WI38 (cell line): Measurements from ENCODE around the gene POLR1D.

Experiments
- H3K4me3 ChIP-seq: 2 replicates; pipeline ENCODE4 v1.5.1; 2011; ENCODE audit warnings: low read depth, mild to moderate bottlenecking, control low read depth, low read length
- TF ChIP-seq, protein P1 (sequence below): IDR thresholded peaks from 2 replicates; pipeline ENCODE4 v1.5.1; 2012; ENCODE audit warnings: low read depth, mild to moderate bottlenecking, control low read depth, low read length

The POLR1D gene

DNA sequence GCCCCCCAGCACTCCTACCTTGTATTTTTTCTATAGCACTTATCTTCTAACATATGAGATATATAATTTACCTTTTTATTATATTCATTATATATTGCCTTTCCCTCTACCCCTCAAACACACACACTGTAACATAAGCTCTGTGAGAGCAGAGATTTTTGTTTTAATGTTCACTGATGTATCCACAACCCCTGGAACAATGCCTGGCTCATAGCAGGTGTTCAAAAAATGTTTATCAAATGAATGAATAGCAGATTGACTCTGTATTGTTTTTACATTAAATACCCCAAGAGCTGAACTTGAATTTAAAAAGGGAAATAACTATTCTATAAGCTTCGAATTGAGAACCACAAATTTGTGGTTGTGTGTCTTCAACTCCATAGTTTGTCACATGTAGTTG, 11.0 kb downstream of the POLR1D start:
- H3K4me3 ChIP-seq, result no peak overlapping the region
- TF ChIP-seq, protein P1, sequence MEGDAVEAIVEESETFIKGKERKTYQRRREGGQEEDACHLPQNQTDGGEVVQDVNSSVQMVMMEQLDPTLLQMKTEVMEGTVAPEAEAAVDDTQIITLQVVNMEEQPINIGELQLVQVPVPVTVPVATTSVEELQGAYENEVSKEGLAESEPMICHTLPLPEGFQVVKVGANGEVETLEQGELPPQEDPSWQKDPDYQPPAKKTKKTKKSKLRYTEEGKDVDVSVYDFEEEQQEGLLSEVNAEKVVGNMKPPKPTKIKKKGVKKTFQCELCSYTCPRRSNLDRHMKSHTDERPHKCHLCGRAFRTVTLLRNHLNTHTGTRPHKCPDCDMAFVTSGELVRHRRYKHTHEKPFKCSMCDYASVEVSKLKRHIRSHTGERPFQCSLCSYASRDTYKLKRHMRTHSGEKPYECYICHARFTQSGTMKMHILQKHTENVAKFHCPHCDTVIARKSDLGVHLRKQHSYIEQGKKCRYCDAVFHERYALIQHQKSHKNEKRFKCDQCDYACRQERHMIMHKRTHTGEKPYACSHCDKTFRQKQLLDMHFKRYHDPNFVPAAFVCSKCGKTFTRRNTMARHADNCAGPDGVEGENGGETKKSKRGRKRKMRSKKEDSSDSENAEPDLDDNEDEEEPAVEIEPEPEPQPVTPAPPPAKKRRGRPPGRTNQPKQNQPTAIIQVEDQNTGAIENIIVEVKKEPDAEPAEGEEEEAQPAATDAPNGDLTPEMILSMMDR, result no peak

DNA sequence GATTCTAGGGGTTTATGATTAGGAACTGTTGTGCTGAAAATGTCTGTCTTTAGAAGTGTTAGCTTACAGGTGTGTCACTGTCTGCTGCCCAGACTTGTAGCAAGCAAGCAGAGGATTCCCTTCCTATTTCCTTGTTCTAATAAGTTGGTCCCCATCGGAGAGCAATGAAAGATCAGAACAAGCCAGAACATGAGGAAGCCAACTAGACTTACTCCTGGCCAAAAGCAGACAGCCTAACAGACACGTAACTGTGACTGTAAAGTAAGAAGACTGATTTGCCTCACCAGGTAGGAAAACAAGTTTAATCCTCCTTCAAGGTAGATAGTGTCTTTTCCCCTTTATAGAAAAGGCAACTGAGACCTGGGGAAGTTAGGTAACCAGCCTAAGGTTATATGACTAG, 12.5 kb downstream of the POLR1D start:
- TF ChIP-seq, protein P1, result no peak
- no peak overlapping the region for H3K4me3 ChIP-seq

DNA sequence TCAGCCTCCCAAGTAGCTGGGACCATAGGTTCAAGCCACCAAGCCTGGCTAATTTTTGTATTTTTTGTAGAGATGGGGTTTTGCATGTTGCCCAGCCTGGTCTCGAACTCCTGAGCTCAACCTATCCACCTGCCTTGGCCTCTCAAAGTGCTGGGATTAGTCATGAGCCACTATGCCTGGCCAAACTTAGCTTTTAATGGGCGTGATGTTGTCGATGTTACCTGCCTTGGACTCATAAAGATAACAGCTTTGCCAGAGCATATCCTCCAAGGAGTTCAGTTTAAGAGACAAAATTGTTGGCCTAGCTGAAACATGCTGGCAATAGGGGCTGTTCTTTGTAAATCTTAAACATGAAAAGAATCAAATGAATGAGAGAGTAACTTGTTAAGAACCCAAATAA, 13.1 kb downstream of the POLR1D start:
- H3K4me3 ChIP-seq, result no peak overlapping the region
- TF ChIP-seq, protein P1, result no peak

GRCh38 chr13:27635266-27635665, 13.6 kb downstream of the POLR1D start:
- TF ChIP-seq, protein P1, result no peak
- H3K4me3 ChIP-seq, result no peak overlapping the region

DNA sequence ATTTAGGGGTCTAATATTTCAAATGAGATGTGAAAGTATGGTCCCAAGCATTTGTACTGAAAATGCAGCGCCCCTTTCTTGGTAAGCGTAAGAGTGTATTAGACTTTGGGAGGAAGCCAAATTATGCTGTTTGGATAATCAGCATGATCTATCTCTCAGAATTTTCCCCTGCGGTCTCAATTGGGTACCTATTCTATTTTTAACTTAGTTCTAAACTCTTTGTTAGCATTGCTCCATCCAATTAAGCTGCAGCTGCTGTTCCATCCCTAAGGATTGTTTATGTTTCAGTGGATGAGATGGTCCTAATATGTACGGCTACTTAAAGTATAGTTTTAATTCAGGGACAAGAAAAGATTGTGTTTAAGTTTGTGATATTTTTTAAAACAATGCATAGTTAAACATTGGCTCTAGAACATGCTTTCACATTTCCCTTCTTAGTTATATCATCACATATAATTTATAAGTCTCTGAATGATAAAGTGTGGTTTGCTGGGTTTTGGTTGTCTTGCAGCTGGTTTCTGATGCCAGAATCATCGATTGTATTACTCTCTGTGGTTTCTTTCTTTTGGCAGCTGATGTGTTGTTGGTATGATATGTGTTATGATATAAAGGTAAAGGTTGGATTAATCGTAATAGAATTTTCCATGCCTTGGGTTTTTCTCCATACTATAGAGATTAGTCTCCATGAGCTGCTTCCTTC, 15.0 kb downstream of the POLR1D start:
- H3K4me3 ChIP-seq, result no peak overlapping the region
- TF ChIP-seq, protein P1, result no peak

GRCh38 chr13:27637289-27637626, 15.6 kb downstream of the POLR1D start:
- H3K4me3 ChIP-seq, result no peak overlapping the region

GRCh38 chr13:27638001-27638400, 16.3 kb downstream of the POLR1D start:
- no peak overlapping the region for H3K4me3 ChIP-seq
- TF ChIP-seq, protein P1, result no peak

More at GRCh38 chr13:27637289-27637626, 15.6 kb downstream of the POLR1D start:
- TF ChIP-seq, protein P1, result no peak
